HepG2 (cell line): ENCODE measurements around the gene ITGB7. TPM values are rescaled to one million over a fixed set of nuclear protein-coding genes. Genes with fewer than 3 reads are reported as not detected.

ENCODE experiments used
- ATAD3A ChIP-seq: sonication (generic); formaldehyde crosslinking; IDR thresholded peaks from 2 replicates; pipeline ENCODE4 v1.4.0; 2020; ENCODE audit warnings: missing genetic modification reagents
- ATF6 ChIP-seq: sonication (generic); formaldehyde crosslinking; conservative IDR thresholded peaks from 2 replicates; pipeline ENCODE4 v1.4.0; 2020; ENCODE audit warnings: missing genetic modification reagents
- BRD4 ChIP-seq: sonication (generic); formaldehyde crosslinking; IDR thresholded peaks from 2 replicates; pipeline ENCODE4 v1.4.0; 2020; ENCODE audit warnings: missing genetic modification reagents
- EP300 ChIP-seq, 3 experiments: sonication (generic) in 1 of 3; formaldehyde crosslinking in 1 of 3; IDR thresholded peaks; 2 replicates each; pipeline versions ENCODE4 v1.5.1 to v1.6.1; 2011 to 2020; ENCODE audit warnings: low read depth in 2 of 3, low read length in 2 of 3, borderline replicate concordance in 1 of 3, improper control_type of control experiment in 1 of 3, mild to moderate bottlenecking in 1 of 3, missing genetic modification reagents in 1 of 3, moderate library complexity in 1 of 3
- HNRNPUL1 ChIP-seq: fragments of 200-400 bp; formaldehyde crosslinking; IDR thresholded peaks from 2 replicates; pipeline ENCODE4 v1.6.1; 2017; ENCODE audit warnings: low read depth, mild to moderate bottlenecking, low read length, moderate library complexity
- NFATC3 ChIP-seq: sonication (generic); formaldehyde crosslinking; IDR thresholded peaks from 2 replicates; pipeline ENCODE4 v1.5.1; 2020; ENCODE audit warnings: mild to moderate bottlenecking, missing genetic modification reagents
- PRPF4 ChIP-seq: fragments of 200-400 bp; formaldehyde crosslinking; IDR thresholded peaks from 2 replicates; pipeline ENCODE4 v1.6.1; 2016; ENCODE audit warnings: low read length, low read depth; ENCODE audit not compliant: poor library complexity, severe bottlenecking
- RXRA ChIP-seq: sonication (generic); formaldehyde crosslinking; IDR thresholded peaks from 2 replicates; pipeline ENCODE4 v1.5.1; 2020; ENCODE audit warnings: missing genetic modification reagents
- SNAI1 ChIP-seq: sonication (generic); formaldehyde crosslinking; IDR thresholded peaks from 2 replicates; pipeline ENCODE4 v1.5.0; 2020; ENCODE audit warnings: mild to moderate bottlenecking, missing genetic modification reagents, borderline replicate concordance
- SSRP1 ChIP-seq: IDR thresholded peaks from 2 replicates; pipeline ENCODE4 v1.6.1; 2016; ENCODE audit warnings: control low read depth
- ZBTB44 ChIP-seq: sonication (generic); formaldehyde crosslinking; IDR thresholded peaks from 2 replicates; pipeline ENCODE4 v1.4.0; 2020; ENCODE audit warnings: missing genetic modification reagents
- ZMAT3 ChIP-seq: sonication (generic); formaldehyde crosslinking; conservative IDR thresholded peaks from 2 replicates; pipeline ENCODE4 v1.7.0; 2021; ENCODE audit warnings: missing genetic modification reagents
- ZMYM3 ChIP-seq: sonication (generic); formaldehyde crosslinking; IDR thresholded peaks from 2 replicates; pipeline ENCODE4 v1.5.1; 2020; ENCODE audit warnings: mild to moderate bottlenecking, missing genetic modification reagents
- ZNF180 ChIP-seq: sonication (generic); formaldehyde crosslinking; IDR thresholded peaks from 2 replicates; pipeline ENCODE4 v1.4.0; 2020; ENCODE audit warnings: low read depth, missing genetic modification reagents, borderline replicate concordance
- ZNF3 ChIP-seq: IDR thresholded peaks from 2 replicates; pipeline ENCODE4 v1.7.0; 2017; ENCODE audit warnings: inconsistent platforms
- ZNF407 ChIP-seq: sonication (generic); formaldehyde crosslinking; IDR thresholded peaks from one replicate; pipeline ENCODE4 v1.5.1; 2020; ENCODE audit warnings: mild to moderate bottlenecking, missing genetic modification reagents; ENCODE audit errors: not compliant biosample characterization
- ZNF841 ChIP-seq: sonication (generic); formaldehyde crosslinking; IDR thresholded peaks from 2 replicates; pipeline ENCODE4 v1.8.1; 2023; ENCODE audit warnings: missing genetic modification reagents, borderline replicate concordance
- ZNF883 ChIP-seq: sonication (generic); formaldehyde crosslinking; IDR thresholded peaks from 2 replicates; pipeline ENCODE4 v1.5.1; 2020; ENCODE audit warnings: mild to moderate bottlenecking, missing genetic modification reagents; ENCODE audit errors: not compliant biosample characterization
- polyA plus RNA-seq, 8 experiments: library from polyadenylated mRNA; depleted of rRNA in 3 of 8; stranded (reverse) in 7 of 8; unstranded in 1 of 8; fragments of >200 nt; fragmentation: Illumina TruSeq in 4 of 8; extraction: Trizol in 4 of 8; gene quantifications; 2 replicates each; pipeline versions ENCODE4 v1.2.1 to v1.2.3, GENCODE V29; 2011 to 2016; ENCODE audit warnings: low read depth in 4 of 8, missing spikeins in 1 of 8, mixed read lengths in 1 of 8; ENCODE audit not compliant: insufficient read depth in 1 of 8
- total RNA-seq, 5 experiments: library from RNA; depleted of rRNA; stranded (reverse); fragments of >200 nt; fragmentation: Illumina TruSeq; extraction: Trizol; gene quantifications; 2 replicates each; pipeline ENCODE4 v1.2.3, GENCODE V29; 2016; ENCODE audit warnings: low read depth in 1 of 5

ITGB7 gene
- total and polyA plus RNA-seq, 2 of the 13 experiments (the other 11 are each of a cell fraction or from before 2014, with no cell fraction given) = 0.16 to 0.18 TPM

- TF ChIP-seq SNAI1 (CRISPR knock-in tag) (no peak), SSRP1 (CRISPR knock-in tag) (0 out of 2 replicates have a peak, but pooled peaks have one; percentile 77), ZBTB44 (CRISPR knock-in tag) (no peak), NFATC3 (CRISPR knock-in tag) (no peak), PRPF4 (no peak), ZNF841 (CRISPR knock-in tag) (no peak), EP300 (IDR thresholded peaks at IDR 0.05; ENCODE audit: low read depth in 2 of 2, low read length in 2 of 2) (peak in 1 of 2 experiments; percentile 75; a peak in 1 of 4 replicates), EP300 (CRISPR knock-in tag; IDR thresholded peaks at IDR 0.05; ENCODE audit: borderline replicate concordance) (no peak; the same call in 1 of the 2 replicates), RXRA (CRISPR knock-in tag) (peak; percentile 77; the same call in 1 of the 2 replicates), ZNF3 (peak; percentile 72; the same call in 1 of the 2 replicates), ZNF883 (CRISPR knock-in tag) (no peak), ATF6 (CRISPR knock-in tag) (no peak), ZMYM3 (peak; percentile 82; the same call in 1 of the 2 replicates), ZMAT3 (CRISPR knock-in tag) (no peak), ZNF407 (CRISPR knock-in tag) (no peak), ATAD3A (CRISPR knock-in tag) (no peak), HNRNPUL1 (no peak), ZNF180 (CRISPR knock-in tag) (no peak), BRD4 (no peak)
Observed at GRCh38 chr12:53174881-53175491, 32.1 kb downstream of the ITGB7 start (continued).
